ENCODE data around the gene MBLAC1. TPM values are rescaled to one million over a fixed set of nuclear protein-coding genes. Genes with fewer than 3 reads are reported as not detected.

MBLAC1 gene
- total and polyA plus RNA-seq, 9 of the 15 experiments (the other 6 are each of a cell fraction or from before 2014, with no cell fraction given) = 0.03 to 3.1 (median 0.52) TPM

- peak; percentile 60; the same call in 1 of the 2 replicates for TF ChIP-seq ZNF12 (CRISPR knock-in tag; IDR thresholded peaks at IDR 0.05)
- peak; percentile 91 for TF ChIP-seq POLR2B (IDR thresholded peaks at IDR 0.05; ENCODE audit: low read depth, partially characterized antibody)
- TF ChIP-seq FOXO4 (CRISPR knock-in tag; IDR thresholded peaks at IDR 0.05) = peak; percentile 12; the same call in 1 of the 2 replicates
- TF ChIP-seq HCFC1 (IDR thresholded peaks at IDR 0.05; ENCODE audit: low read depth, low read length) = peak; percentile 30
- 0 out of 2 replicates have a peak, but pooled peaks have one; percentile 28 for TF ChIP-seq PRMT5 (CRISPR knock-in tag; IDR thresholded peaks at IDR 0.05)
- TF ChIP-seq ZNF644 (tag; IDR thresholded peaks at IDR 0.05; ENCODE audit: low read depth) = no peak
- TF ChIP-seq CBX5 (IDR thresholded peaks at IDR 0.05; ENCODE audit: borderline replicate concordance, low read depth) = no peak; the same call in 1 of the 2 replicates
- no peak for TF ChIP-seq TFAM (CRISPR knock-in tag; conservative IDR thresholded peaks at IDR 0.05)
- no peak for TF ChIP-seq PPARD (CRISPR knock-in tag; IDR thresholded peaks at IDR 0.05)
- 0 out of 2 replicates have a peak, but pooled peaks have one; percentile 31 for TF ChIP-seq DMBX1 (CRISPR knock-in tag; IDR thresholded peaks at IDR 0.05; ENCODE audit: borderline replicate concordance)
- TF ChIP-seq HNRNPUL1 (IDR thresholded peaks at IDR 0.05; ENCODE audit: low read length) = no peak
- TF ChIP-seq ESRRA (IDR thresholded peaks at IDR 0.05; ENCODE audit: borderline replicate concordance, low read depth) = peak; percentile 71; the same call in 1 of the 2 replicates
- no peak; the same call in 1 of the 2 replicates for TF ChIP-seq CHD2 (IDR thresholded peaks at IDR 0.05; ENCODE audit: low read depth, low read length)
- peak; percentile 25; the same call in 1 of the 2 replicates for TF ChIP-seq ATF3 (IDR thresholded peaks at IDR 0.05)
- no peak; the same call in 1 of the 2 replicates for TF ChIP-seq ATF3 (CRISPR knock-in tag; conservative IDR thresholded peaks at IDR 0.05)
- no peak for TF ChIP-seq U2AF2 (optimal IDR thresholded peaks at IDR 0.05; ENCODE audit: low read depth, low read length)
- no peak for TF ChIP-seq ZNF518B (CRISPR knock-in tag; IDR thresholded peaks at IDR 0.05)
- no peak for TF ChIP-seq NFYB (IDR thresholded peaks at IDR 0.05; ENCODE audit: extremely low read depth, insufficient read length)
Measured at GRCh38 chr7:100126931-100127865, at the start of gene MBLAC1 (continued).
